GM18508 (cell line): Measurements from ENCODE around the gene LRP1.

Source experiments
- ATAC-seq: cut with Tn5 transposase; IDR thresholded peaks from one replicate; pipeline ENCODE4 v1.9.1; 2021; ENCODE audit warnings: moderate number of reproducible peaks; ENCODE audit not compliant: insufficient read depth, unreplicated experiment

LRP1 gene

GRCh38 chr12:57203791-57204190 lies 75.5 kb downstream of the LRP1 start:
- no peak for ATAC-seq

GRCh38 chr12:57204454-57204853 lies 76.2 kb downstream of the LRP1 start:
- no peak for ATAC-seq

GRCh38 chr12:57205186-57205585 lies 76.9 kb downstream of the LRP1 start:
- ATAC-seq = no peak

GRCh38 chr12:57205931-57206330 lies 77.6 kb downstream of the LRP1 start:
- ATAC-seq = no peak

- no peak for ATAC-seq
These were observed 79.7 kb downstream of the LRP1 start for GRCh38 chr12:57207731-57208630.

GRCh38 chr12:57208631-57209282 lies 80.5 kb downstream of the LRP1 start:
- no peak for ATAC-seq

- ATAC-seq = no peak
These were observed 81.6 kb downstream of the LRP1 start for GRCh38 chr12:57209916-57210315.

- no peak for ATAC-seq
These were observed 82.2 kb downstream of the LRP1 start for GRCh38 chr12:57210461-57210860.

GRCh38 chr12:57210926-57211692 lies 82.8 kb downstream of the LRP1 start:
- ATAC-seq = no peak

- no peak for ATAC-seq
These were observed 83.8 kb downstream of the LRP1 start for GRCh38 chr12:57211791-57212700.

- ATAC-seq = no peak
These were observed 84.4 kb downstream of the LRP1 start for GRCh38 chr12:57212701-57213057.

- ATAC-seq = no peak
These were observed 84.9 kb downstream of the LRP1 start for GRCh38 chr12:57213058-57213715.

GRCh38 chr12:57213763-57214397 lies 85.6 kb downstream of the LRP1 start:
- no peak for ATAC-seq

- ATAC-seq = no peak
These were observed 86.1 kb downstream of the LRP1 start for GRCh38 chr12:57214398-57214781.

- ATAC-seq = no peak
These were observed 86.8 kb downstream of the LRP1 start for GRCh38 chr12:57215065-57215464.

- no peak for ATAC-seq
These were observed 87.4 kb downstream of the LRP1 start for GRCh38 chr12:57215668-57216013.

GRCh38 chr12:57216014-57216911 lies 88.0 kb downstream of the LRP1 start, which contains the start of gene NXPH4:
TSS of gene NXPH4 (plus strand) at chr12:57216794. CDS start at chr12:57216970, 176 bp downstream.
- no peak for ATAC-seq
